ENCODE data around the gene TBC1D5. TPM values are rescaled to one million over a fixed set of nuclear protein-coding genes. Genes with fewer than 3 reads are reported as not detected.

The TBC1D5 gene
- total RNA-seq, 1 experiment from 2014 or later: 26.1 TPM

GRCh38 chr3:17577796-17578520, 164.5 kb downstream of the TBC1D5 start:
- Mint-ChIP-seq H3K27me3 (ENCODE audit: low read depth) (no peaks in the 10 kb centered on the region), H3K36me3 (no peaks in the 10 kb centered on the region), H3K4me3 (no peak overlapping the region), H3K4me1 (0 out of 2 replicates have a peak, but pooled peaks cover 3% of the 10 kb centered on the region), H3K27ac (no peak overlapping the region), H3K9me3 (no peaks in the 10 kb centered on the region)
- no peak for TF ChIP-seq PRRX2 (CRISPR knock-in tag; IDR thresholded peaks at IDR 0.05)
- TF ChIP-seq ATF3 (CRISPR knock-in tag; conservative IDR thresholded peaks at IDR 0.05): no peak
- TF ChIP-seq CBFB (CRISPR knock-in tag; IDR thresholded peaks at IDR 0.05; ENCODE audit: low read depth): no peak
- TF ChIP-seq ZNF263 (CRISPR knock-in tag; IDR thresholded peaks at IDR 0.05; ENCODE audit: low read depth): no peak
- no peak for TF ChIP-seq PRDM15 (CRISPR knock-in tag; IDR thresholded peaks at IDR 0.05)
- no peak for TF ChIP-seq PREB (CRISPR knock-in tag; IDR thresholded peaks at IDR 0.05; ENCODE audit: borderline replicate concordance)
- no peak for DNase-seq (ENCODE audit: low spot score)
- ChIA-PET POLR2A (no interaction called here), CTCF (no interaction called here)
- ATAC-seq: no peak

- H3K27me3 Mint-ChIP-seq (ENCODE audit: low read depth): no peaks in the 10 kb centered on the region
- ChIA-PET POLR2A (no interaction called here), CTCF (no interaction called here)
Measured at GRCh38 chr3:17573396-17573795, 169.0 kb downstream of the TBC1D5 start.

More at GRCh38 chr3:17573396-17573795, 169.0 kb downstream of the TBC1D5 start:
- H3K4me3 Mint-ChIP-seq: no peak overlapping the region
- TF ChIP-seq RORB (CRISPR knock-in tag; IDR thresholded peaks at IDR 0.05) (no peak), ZNF317 (CRISPR knock-in tag; IDR thresholded peaks at IDR 0.05; ENCODE audit: borderline replicate concordance, low read depth) (no peak), IRF2 (CRISPR knock-in tag; IDR thresholded peaks at IDR 0.05; ENCODE audit: borderline replicate concordance, low read depth) (no peak), USF2 (CRISPR knock-in tag; IDR thresholded peaks at IDR 0.05) (no peak), ZNF425 (CRISPR knock-in tag; conservative IDR thresholded peaks at IDR 0.05) (no peak), ZNF219 (CRISPR knock-in tag; IDR thresholded peaks at IDR 0.05; ENCODE audit: borderline replicate concordance) (no peak), CREB1 (CRISPR knock-in tag; IDR thresholded peaks at IDR 0.05) (no peak), ZNF416 (CRISPR knock-in tag; IDR thresholded peaks at IDR 0.05) (no peak), NFATC4 (CRISPR knock-in tag; IDR thresholded peaks at IDR 0.05) (no peak), NFYB (CRISPR knock-in tag; conservative IDR thresholded peaks at IDR 0.05; ENCODE audit: low read depth) (no peak), MXD4 (CRISPR knock-in tag; IDR thresholded peaks at IDR 0.05; ENCODE audit: borderline replicate concordance) (no peak), CDX4 (CRISPR knock-in tag; IDR thresholded peaks at IDR 0.05; ENCODE audit: borderline replicate concordance) (no peak), EMX1 (CRISPR knock-in tag; IDR thresholded peaks at IDR 0.05) (no peak), FOXP4 (CRISPR knock-in tag; IDR thresholded peaks at IDR 0.05) (no peak), MYBL2 (CRISPR knock-in tag; IDR thresholded peaks at IDR 0.05) (no peak), NFE2L1 (CRISPR knock-in tag; IDR thresholded peaks at IDR 0.05) (no peak), ZSCAN18 (CRISPR knock-in tag; IDR thresholded peaks at IDR 0.05) (no peak)
- no peaks in the 10 kb centered on the region for H3K9me3 Mint-ChIP-seq
- H3K27ac Mint-ChIP-seq: no peak overlapping the region
- H3K4me1 Mint-ChIP-seq: 0 out of 2 replicates have a peak, but pooled peaks cover 3% of the 10 kb centered on the region
- H3K36me3 Mint-ChIP-seq: no peaks in the 10 kb centered on the region
- DNase-seq (ENCODE audit: low spot score): no peak
- no peak for ATAC-seq

Measured in WTC11 (cell line).